KOPT-K1 (cell line): Measurements from ENCODE around the gene SERPINH1.
"Not testable (repeated sequence)": the region's sequence is repeated elsewhere in the genome, so short reads cannot be mapped to it uniquely, and the experiment has no call there.

ENCODE experiments used
- H3K27ac ChIP-seq: fragments of 200-600 bp; sonication (generic); 2 replicates; pipeline ENCODE4 v1.5.1; 2016; ENCODE audit warnings: antibody characterized with exemption, mild to moderate bottlenecking, low read depth, low read length; ENCODE audit not compliant: poor library complexity, severe bottlenecking
- H3K36me3 ChIP-seq: fragments of 200-600 bp; sonication (generic); 2 replicates; pipeline ENCODE4 v1.5.1; 2017; ENCODE audit warnings: antibody characterized with exemption, mild to moderate bottlenecking, low read length, moderate library complexity; ENCODE audit not compliant: insufficient read depth
- H3K9me3 ChIP-seq: fragments of 200-600 bp; sonication (generic); 2 replicates; pipeline ENCODE4 v1.5.1; 2017; ENCODE audit warnings: antibody characterized with exemption, low read length, mild to moderate bottlenecking; ENCODE audit not compliant: insufficient read depth, poor library complexity, severe bottlenecking

The SERPINH1 gene

GRCh38 chr11:75572744-75573143, 10.7 kb downstream of the SERPINH1 start:
- Histone ChIP-seq H3K36me3 (no peaks in the 10 kb centered on the region), H3K27ac (no peak overlapping the region), H3K9me3 (no peaks in the 10 kb centered on the region)

GRCh38 chr11:75574698-75575602, 12.9 kb downstream of the SERPINH1 start:
- Histone ChIP-seq H3K27ac (no peak overlapping the region), H3K36me3 (no peaks in the 10 kb centered on the region), H3K9me3 (no peaks in the 10 kb centered on the region)

- H3K27ac ChIP-seq = no peak overlapping the region
- H3K9me3 ChIP-seq = no peaks in the 10 kb centered on the region
These were observed 14.0 kb downstream of the SERPINH1 start for GRCh38 chr11:75576017-75576416.

GRCh38 chr11:75576499-75576918, 14.5 kb downstream of the SERPINH1 start:
- Histone ChIP-seq H3K36me3 (no peaks in the 10 kb centered on the region), H3K9me3 (no peaks in the 10 kb centered on the region), H3K27ac (no peak overlapping the region)

More at GRCh38 chr11:75576017-75576416, 14.0 kb downstream of the SERPINH1 start:
- no peaks in the 10 kb centered on the region for H3K36me3 ChIP-seq

- no peaks in the 10 kb centered on the region for H3K36me3 ChIP-seq
- H3K9me3 ChIP-seq = no peaks in the 10 kb centered on the region
- H3K27ac ChIP-seq = no peak overlapping the region
These were observed 15.2 kb downstream of the SERPINH1 start for GRCh38 chr11:75577207-75577606.

- no peak overlapping the region for H3K27ac ChIP-seq
- H3K9me3 ChIP-seq = no peaks in the 10 kb centered on the region
- H3K36me3 ChIP-seq = no peaks in the 10 kb centered on the region
These were observed 16.9 kb downstream of the SERPINH1 start for GRCh38 chr11:75578977-75579376.

GRCh38 chr11:75579841-75580240, 17.8 kb downstream of the SERPINH1 start:
- Histone ChIP-seq H3K27ac (no peak overlapping the region), H3K9me3 (no peaks in the 10 kb centered on the region)

GRCh38 chr11:75582506-75582894, 20.4 kb downstream of the SERPINH1 start:
- no peak overlapping the region for H3K27ac ChIP-seq
- H3K9me3 ChIP-seq = no peaks in the 10 kb centered on the region
- H3K36me3 ChIP-seq = no peaks in the 10 kb centered on the region

More at GRCh38 chr11:75579841-75580240, 17.8 kb downstream of the SERPINH1 start:
- no peaks in the 10 kb centered on the region for H3K36me3 ChIP-seq

GRCh38 chr11:75582895-75583717, 21.1 kb downstream of the SERPINH1 start:
- Histone ChIP-seq H3K9me3 (no peaks in the 10 kb centered on the region), H3K36me3 (no peaks in the 10 kb centered on the region), H3K27ac (peak overlapping the region; percentile 40)

- Histone ChIP-seq H3K36me3 (no peaks in the 10 kb centered on the region), H3K9me3 (no peaks in the 10 kb centered on the region), H3K27ac (peak overlapping the region; percentile 40)
These were observed 21.9 kb downstream of the SERPINH1 start for GRCh38 chr11:75583718-75584658.

- H3K27ac ChIP-seq, H3K36me3 ChIP-seq, H3K9me3 ChIP-seq: not testable (repeated sequence)
These were observed 22.7 kb downstream of the SERPINH1 start for GRCh38 chr11:75584659-75585292.

- H3K27ac ChIP-seq = no peak overlapping the region
- no peaks in the 10 kb centered on the region for H3K36me3 ChIP-seq
- no peaks in the 10 kb centered on the region for H3K9me3 ChIP-seq
These were observed 23.2 kb downstream of the SERPINH1 start for GRCh38 chr11:75585293-75585670.

- H3K9me3 ChIP-seq = no peaks in the 10 kb centered on the region
- H3K27ac ChIP-seq = no peak overlapping the region
- no peaks in the 10 kb centered on the region for H3K36me3 ChIP-seq
These were observed 24.3 kb downstream of the SERPINH1 start for GRCh38 chr11:75586395-75586794.

- Histone ChIP-seq H3K9me3 (no peaks in the 10 kb centered on the region), H3K36me3 (no peaks in the 10 kb centered on the region), H3K27ac (no peak overlapping the region)
These were observed 26.0 kb downstream of the SERPINH1 start for GRCh38 chr11:75588051-75588481.
